Endodermal cell (in vitro differentiated cells): ENCODE data around the gene SLC27A2. TPM values are rescaled to one million over a fixed set of nuclear protein-coding genes. Genes with fewer than 3 reads are reported as not detected.
"Not testable (repeated sequence)": the region's sequence is repeated elsewhere in the genome, so short reads cannot be mapped to it uniquely, and the experiment has no call there.

ENCODE experiments used
- DNase-seq: peaks from one replicate; pipeline ENCODE4 v3.0.0-alpha.2; 2017
- H3K27ac ChIP-seq: 2 replicates; pipeline ENCODE4 v1.5.1; 2013; ENCODE audit warnings: mild to moderate bottlenecking, low read depth, low read length, moderate library complexity
- H3K27me3 ChIP-seq: 2 replicates; pipeline ENCODE4 v1.6.1; 2013; ENCODE audit warnings: mild to moderate bottlenecking, low read length, moderate library complexity; ENCODE audit not compliant: insufficient read depth, control insufficient read depth, poor library complexity, severe bottlenecking
- H3K36me3 ChIP-seq: 2 replicates; pipeline ENCODE4 v1.7.0; 2013; ENCODE audit warnings: mild to moderate bottlenecking, low read length, moderate library complexity; ENCODE audit not compliant: control insufficient read depth, insufficient read depth
- H3K4me1 ChIP-seq: one replicate; pipeline ENCODE4 v1.7.0; 2013; ENCODE audit warnings: low read length; ENCODE audit not compliant: control insufficient read depth, insufficient read depth
- H3K4me3 ChIP-seq: 2 replicates; pipeline ENCODE4 v1.5.1; 2013; ENCODE audit warnings: mild to moderate bottlenecking, low read length, moderate library complexity
- H3K9ac ChIP-seq: 2 replicates; pipeline ENCODE4 v1.6.1; 2013; ENCODE audit warnings: mild to moderate bottlenecking, low read length, moderate library complexity; ENCODE audit not compliant: poor library complexity, severe bottlenecking; ENCODE audit errors: extremely low read depth
- H3K9me3 ChIP-seq: 2 replicates; pipeline ENCODE4 v1.6.1; 2013; ENCODE audit warnings: mild to moderate bottlenecking, low read length, moderate library complexity; ENCODE audit not compliant: control insufficient read depth
- H3K27ac Mint-ChIP-seq: 2 replicates; pipeline ENCODE4 v1.8.0; 2020; ENCODE audit warnings: mixed read lengths
- H3K27me3 Mint-ChIP-seq: 2 replicates; pipeline ENCODE4 v1.8.0; 2021; ENCODE audit warnings: mild to moderate bottlenecking, mixed read lengths; ENCODE audit not compliant: insufficient read depth
- H3K36me3 Mint-ChIP-seq: 2 replicates; pipeline ENCODE4 v1.8.0; 2020; ENCODE audit warnings: low read depth, mixed read lengths
- H3K4me1 Mint-ChIP-seq: 2 replicates; pipeline ENCODE4 v1.8.0; 2020; ENCODE audit warnings: mixed read lengths
- H3K4me3 Mint-ChIP-seq: 2 replicates; pipeline ENCODE4 v1.8.0; 2020; ENCODE audit warnings: mild to moderate bottlenecking, moderate library complexity, mixed read lengths
- H3K9me3 Mint-ChIP-seq: 2 replicates; pipeline ENCODE4 v1.8.0; 2020; ENCODE audit warnings: mild to moderate bottlenecking, mixed read lengths
- WGBS, 2 experiments: methylation state at CpG; one replicate each; pipeline versions ENCODE4 v1.1.5 to v1.1.7; 2013; ENCODE audit warnings: missing lambda C conversion rate in 2 of 2, mixed read lengths in 1 of 2; ENCODE audit not compliant: insufficient coverage in 1 of 2, insufficient read length in 1 of 2; 5-methylcytosine and 5-hydroxymethylcytosine counted together
- total RNA-seq, 2 donors: library from RNA; stranded (reverse); fragmentation: NEBNext Ultra II Directional in 1 of 2; extraction: Animal tissue kit (Norgen Biotek cat#: 25700) in 1 of 2; gene quantifications; 2 replicates in 1 of 2; 3 replicates in 1 of 2; pipeline ENCODE4 v1.2.1, GENCODE V29; 2021
- TF ChIP-seq, protein P1 (sequence below): fragments of 200-600 bp; sonication (generic); conservative IDR thresholded peaks from 2 replicates; pipeline ENCODE4 v1.5.0; 2021; ENCODE audit warnings: antibody characterized with exemption, mild to moderate bottlenecking

Gene SLC27A2
- total RNA-seq, 2 donors from 2014 or later = 4.0 to 6.8 TPM

DNA sequence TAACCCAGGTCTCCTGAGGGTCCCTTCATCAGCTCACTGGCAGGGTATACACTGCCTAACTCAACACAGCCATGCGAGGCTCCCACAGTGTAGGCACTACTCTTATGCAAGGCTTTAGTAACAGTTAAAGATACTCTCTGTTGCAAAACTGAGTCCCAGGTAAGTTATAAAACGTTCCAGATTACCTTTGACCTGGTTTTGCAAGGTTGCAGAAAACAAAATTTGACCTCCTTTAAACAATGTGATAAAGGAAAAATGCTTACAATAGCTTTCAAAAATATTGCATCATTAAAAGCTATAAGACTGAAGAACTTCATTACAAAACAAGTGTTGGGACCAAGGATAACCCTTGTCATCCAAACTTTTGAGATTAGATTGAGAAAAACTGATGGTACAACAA, 5.5 kb downstream of the SLC27A2 start:
- WGBS, 2 experiments = 25 to 78% methylated on average over 1 to 2 of the region's 2 CpGs
- Mint-ChIP-seq H3K9me3 (no peaks in the 10 kb centered on the region), H3K36me3 (no peaks in the 10 kb centered on the region), H3K4me1 (peaks cover 10% of the 10 kb centered on the region), H3K4me3 (no peak overlapping the region), H3K27ac (no peak overlapping the region), H3K27me3 (peaks cover 17% of the 10 kb centered on the region)
- no peaks in the 10 kb centered on the region for H3K36me3 ChIP-seq
- no peak overlapping the region for H3K9ac ChIP-seq
- no peaks in the 10 kb centered on the region for H3K4me1 ChIP-seq
- TF ChIP-seq, protein P1, sequence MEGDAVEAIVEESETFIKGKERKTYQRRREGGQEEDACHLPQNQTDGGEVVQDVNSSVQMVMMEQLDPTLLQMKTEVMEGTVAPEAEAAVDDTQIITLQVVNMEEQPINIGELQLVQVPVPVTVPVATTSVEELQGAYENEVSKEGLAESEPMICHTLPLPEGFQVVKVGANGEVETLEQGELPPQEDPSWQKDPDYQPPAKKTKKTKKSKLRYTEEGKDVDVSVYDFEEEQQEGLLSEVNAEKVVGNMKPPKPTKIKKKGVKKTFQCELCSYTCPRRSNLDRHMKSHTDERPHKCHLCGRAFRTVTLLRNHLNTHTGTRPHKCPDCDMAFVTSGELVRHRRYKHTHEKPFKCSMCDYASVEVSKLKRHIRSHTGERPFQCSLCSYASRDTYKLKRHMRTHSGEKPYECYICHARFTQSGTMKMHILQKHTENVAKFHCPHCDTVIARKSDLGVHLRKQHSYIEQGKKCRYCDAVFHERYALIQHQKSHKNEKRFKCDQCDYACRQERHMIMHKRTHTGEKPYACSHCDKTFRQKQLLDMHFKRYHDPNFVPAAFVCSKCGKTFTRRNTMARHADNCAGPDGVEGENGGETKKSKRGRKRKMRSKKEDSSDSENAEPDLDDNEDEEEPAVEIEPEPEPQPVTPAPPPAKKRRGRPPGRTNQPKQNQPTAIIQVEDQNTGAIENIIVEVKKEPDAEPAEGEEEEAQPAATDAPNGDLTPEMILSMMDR = no peak
- peaks cover 20% of the 10 kb centered on the region for H3K27me3 ChIP-seq
- H3K4me3 ChIP-seq = no peak overlapping the region
- H3K9me3 ChIP-seq = no peaks in the 10 kb centered on the region
- no peak for DNase-seq
- H3K27ac ChIP-seq = no peak overlapping the region

DNA sequence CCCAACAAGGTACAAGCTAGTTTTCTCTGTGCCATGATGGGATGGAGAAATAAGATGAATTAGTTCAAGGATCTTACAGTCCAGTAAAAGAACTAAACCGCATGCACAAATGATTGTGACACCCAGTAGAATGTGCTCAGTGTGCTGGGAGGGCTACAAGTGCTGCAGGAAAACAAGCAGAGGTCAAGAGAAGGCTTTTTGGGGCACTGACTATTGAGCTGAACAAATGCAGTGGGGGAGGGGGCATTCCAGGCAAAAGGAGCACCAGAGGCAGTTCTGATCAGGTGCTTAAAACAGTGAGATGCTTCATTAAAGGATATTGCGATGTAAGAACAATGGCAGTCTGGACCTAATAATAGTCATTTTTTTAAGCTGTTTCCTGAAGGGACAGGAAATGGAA, 6.0 kb downstream of the SLC27A2 start:
- H3K9me3 Mint-ChIP-seq = no peaks in the 10 kb centered on the region
- no peak for DNase-seq
- no peak overlapping the region for H3K27ac ChIP-seq
- H3K4me1 Mint-ChIP-seq = peaks cover 7% of the 10 kb centered on the region
- no peak overlapping the region for H3K9ac ChIP-seq
- no peak overlapping the region for H3K27ac Mint-ChIP-seq
- 95 to 100% methylated on average over 2 of the region's 2 CpGs for WGBS, 2 experiments
- no peak overlapping the region for H3K4me3 ChIP-seq
- H3K36me3 ChIP-seq = no peaks in the 10 kb centered on the region
- H3K4me3 Mint-ChIP-seq = no peak overlapping the region
- peaks cover 16% of the 10 kb centered on the region for H3K27me3 ChIP-seq
- TF ChIP-seq, protein P1 = no peak
- no peaks in the 10 kb centered on the region for H3K4me1 ChIP-seq
- H3K27me3 Mint-ChIP-seq = peaks cover 13% of the 10 kb centered on the region
- no peaks in the 10 kb centered on the region for H3K36me3 Mint-ChIP-seq
- no peaks in the 10 kb centered on the region for H3K9me3 ChIP-seq

DNA sequence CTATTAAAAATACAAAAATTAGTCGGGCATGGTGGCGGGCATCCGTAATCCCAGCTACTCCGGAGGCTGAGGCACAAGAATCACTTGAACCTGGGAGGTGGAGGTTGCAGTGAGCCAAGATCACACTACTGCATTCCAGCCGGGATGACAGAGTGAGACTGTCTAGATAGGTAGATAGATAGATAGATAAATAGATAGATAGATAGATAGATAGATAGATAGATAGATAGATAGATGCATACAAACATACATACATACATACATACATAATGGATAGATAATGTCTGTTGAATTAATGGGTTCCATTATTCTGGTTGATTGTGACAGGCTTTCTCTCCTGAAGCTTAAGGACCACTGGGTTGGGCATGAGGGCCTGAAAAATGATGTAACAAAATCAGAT, 6.8 kb downstream of the SLC27A2 start:
- not testable (repeated sequence) for H3K27me3 ChIP-seq, H3K9me3 Mint-ChIP-seq, H3K9me3 ChIP-seq, H3K4me3 ChIP-seq, H3K36me3 Mint-ChIP-seq, DNase-seq, H3K27ac ChIP-seq, H3K27ac Mint-ChIP-seq, H3K4me1 ChIP-seq, H3K36me3 ChIP-seq, H3K9ac ChIP-seq, H3K4me3 Mint-ChIP-seq, H3K27me3 Mint-ChIP-seq, H3K4me1 Mint-ChIP-seq
- WGBS, 2 experiments = 93 to 100% methylated on average over 4 to 5 of the region's 5 CpGs

DNA sequence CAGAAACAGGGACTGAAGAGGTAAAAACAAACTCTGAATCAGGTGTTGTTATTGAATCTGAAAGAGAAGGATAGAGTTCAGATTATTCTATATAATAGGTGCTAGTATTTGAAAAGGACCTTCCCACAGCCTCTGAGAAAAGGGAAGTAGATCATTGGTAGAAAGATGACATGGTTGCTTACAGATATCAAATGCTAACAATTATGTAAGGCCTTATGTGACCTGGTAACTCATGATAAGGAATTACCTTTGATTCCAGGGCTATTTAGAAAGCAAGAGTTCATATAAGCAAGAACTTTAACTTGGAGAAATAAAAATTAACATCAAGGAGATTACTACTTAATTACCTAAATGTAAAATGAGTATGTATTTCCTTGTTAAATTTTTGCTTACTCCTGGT, 7.6 kb downstream of the SLC27A2 start:
- Mint-ChIP-seq H3K27me3 (no peaks in the 10 kb centered on the region), H3K27ac (no peak overlapping the region), H3K4me3 (no peak overlapping the region), H3K36me3 (no peaks in the 10 kb centered on the region), H3K9me3 (no peaks in the 10 kb centered on the region), H3K4me1 (no peaks in the 10 kb centered on the region)
- no peak for DNase-seq
- H3K36me3 ChIP-seq = no peaks in the 10 kb centered on the region
- TF ChIP-seq, protein P1 = no peak
- no peaks in the 10 kb centered on the region for H3K9me3 ChIP-seq
- H3K9ac ChIP-seq = no peak overlapping the region
- no peak overlapping the region for H3K4me3 ChIP-seq
- no peaks in the 10 kb centered on the region for H3K27me3 ChIP-seq
- H3K4me1 ChIP-seq = no peaks in the 10 kb centered on the region
- H3K27ac ChIP-seq = no peak overlapping the region
